HepG2 (cell line): ENCODE data around the gene BEX1. TPM values are rescaled to one million over a fixed set of nuclear protein-coding genes. Genes with fewer than 3 reads are reported as not detected.

Experiments
- CREM ChIP-seq, 2 experiments: sonication (generic) in 1 of 2; formaldehyde crosslinking in 1 of 2; IDR thresholded peaks; 2 replicates each; pipeline versions ENCODE4 v1.4.0 to v1.6.1; 2016 to 2020; ENCODE audit warnings: antibody characterized with exemption in 1 of 2, mild to moderate bottlenecking in 1 of 2, missing genetic modification reagents in 1 of 2
- FOXA1 ChIP-seq, 2 experiments: fragments of 450-650 bp in 1 of 2; sonication (generic) in 1 of 2; formaldehyde crosslinking in 1 of 2; IDR thresholded peaks; 2 replicates each; pipeline versions ENCODE4 v1.4.0 to v1.6.1; 2016 to 2020; ENCODE audit warnings: missing genetic modification reagents in 1 of 2
- TCF7 ChIP-seq: sonication (generic); IDR thresholded peaks from 2 replicates; pipeline ENCODE4 v1.6.1; 2016; ENCODE audit warnings: antibody characterized with exemption, low read depth
- ZMYM4 ChIP-seq: sonication (generic); formaldehyde crosslinking; IDR thresholded peaks from 2 replicates; pipeline ENCODE4 v1.8.1; 2023; ENCODE audit warnings: mild to moderate bottlenecking, missing genetic modification reagents
- ZNF7 ChIP-seq: IDR thresholded peaks from 2 replicates; pipeline ENCODE4 v1.6.1; 2016; ENCODE audit warnings: missing biosample characterization, missing genetic modification reagents
- ZNF879 ChIP-seq: sonication (generic); formaldehyde crosslinking; IDR thresholded peaks from 2 replicates; pipeline ENCODE4 v1.8.1; 2023; ENCODE audit warnings: missing genetic modification reagents
- ZSCAN21 ChIP-seq: sonication (generic); formaldehyde crosslinking; IDR thresholded peaks from 2 replicates; pipeline ENCODE4 v1.8.0; 2022; ENCODE audit warnings: mild to moderate bottlenecking, missing genetic modification reagents, moderate library complexity, borderline replicate concordance
- polyA plus RNA-seq, 8 experiments: library from polyadenylated mRNA; depleted of rRNA in 3 of 8; stranded (reverse) in 7 of 8; unstranded in 1 of 8; fragments of >200 nt; fragmentation: Illumina TruSeq in 4 of 8; extraction: Trizol in 4 of 8; gene quantifications; 2 replicates each; pipeline versions ENCODE4 v1.2.1 to v1.2.3, GENCODE V29; 2011 to 2016; ENCODE audit warnings: low read depth in 4 of 8, missing spikeins in 1 of 8, mixed read lengths in 1 of 8; ENCODE audit not compliant: insufficient read depth in 1 of 8
- total RNA-seq, 5 experiments: library from RNA; depleted of rRNA; stranded (reverse); fragments of >200 nt; fragmentation: Illumina TruSeq; extraction: Trizol; gene quantifications; 2 replicates each; pipeline ENCODE4 v1.2.3, GENCODE V29; 2016; ENCODE audit warnings: low read depth in 1 of 5
- TF ChIP-seq, protein P1 (sequence below): sonication (generic); formaldehyde crosslinking; IDR thresholded peaks from 2 replicates; pipeline ENCODE4 v1.8.0; 2022; ENCODE audit warnings: mild to moderate bottlenecking, missing genetic modification reagents, moderate library complexity
- TF ChIP-seq, protein P2 (sequence below): IDR thresholded peaks from 2 replicates; pipeline ENCODE4 v1.4.0; 2020; ENCODE audit warnings: mild to moderate bottlenecking, missing genetic modification reagents
- TF ChIP-seq, protein P3 (sequence below): sonication (generic); formaldehyde crosslinking; IDR thresholded peaks from 2 replicates; pipeline ENCODE4 v1.5.1; 2020; ENCODE audit warnings: mild to moderate bottlenecking, moderate library complexity, missing genetic modification reagents
- TF ChIP-seq, protein P4 (sequence below): sonication (generic); formaldehyde crosslinking; IDR thresholded peaks from 2 replicates; pipeline ENCODE4 v1.5.0; 2020; ENCODE audit warnings: mild to moderate bottlenecking, missing genetic modification reagents
- TF ChIP-seq, protein P5 (sequence below): sonication (generic); formaldehyde crosslinking; IDR thresholded peaks from 2 replicates; pipeline ENCODE4 v1.9.0; 2022; ENCODE audit warnings: low read depth, missing genetic modification reagents
- TF ChIP-seq, protein P6 (sequence below): sonication (generic); formaldehyde crosslinking; conservative IDR thresholded peaks from 2 replicates; pipeline ENCODE4 v1.4.0; 2020; ENCODE audit warnings: mild to moderate bottlenecking, missing genetic modification reagents, moderate library complexity

Gene BEX1
- total and polyA plus RNA-seq, 2 of the 13 experiments (the other 11 are each of a cell fraction or from before 2014, with no cell fraction given): 29.4 to 69.4 TPM

DNA sequence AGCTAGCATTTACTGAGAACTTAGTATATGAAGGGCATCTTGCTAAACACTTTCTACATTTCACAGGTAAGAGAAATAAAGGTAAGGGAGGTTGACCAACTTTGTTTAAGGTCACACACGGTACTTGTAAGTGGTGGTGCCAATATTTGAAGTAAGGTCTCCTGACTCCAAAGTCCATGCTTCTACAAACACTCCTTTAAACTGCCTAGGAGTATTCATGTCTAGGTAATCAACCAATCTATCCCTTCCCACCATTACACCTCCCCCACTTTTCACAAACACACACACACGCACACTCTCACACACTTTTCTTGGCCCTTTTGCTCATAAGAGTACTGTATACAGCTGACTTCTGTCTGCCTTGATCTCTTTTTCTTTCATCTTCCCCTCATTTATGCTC lies 7.1 kb downstream of the BEX1 start (continued):
- TF ChIP-seq, protein P1, sequence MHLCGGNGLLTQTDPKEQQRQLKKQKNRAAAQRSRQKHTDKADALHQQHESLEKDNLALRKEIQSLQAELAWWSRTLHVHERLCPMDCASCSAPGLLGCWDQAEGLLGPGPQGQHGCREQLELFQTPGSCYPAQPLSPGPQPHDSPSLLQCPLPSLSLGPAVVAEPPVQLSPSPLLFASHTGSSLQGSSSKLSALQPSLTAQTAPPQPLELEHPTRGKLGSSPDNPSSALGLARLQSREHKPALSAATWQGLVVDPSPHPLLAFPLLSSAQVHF (CRISPR knock-in tag): no peak
- TF ChIP-seq, protein P2, sequence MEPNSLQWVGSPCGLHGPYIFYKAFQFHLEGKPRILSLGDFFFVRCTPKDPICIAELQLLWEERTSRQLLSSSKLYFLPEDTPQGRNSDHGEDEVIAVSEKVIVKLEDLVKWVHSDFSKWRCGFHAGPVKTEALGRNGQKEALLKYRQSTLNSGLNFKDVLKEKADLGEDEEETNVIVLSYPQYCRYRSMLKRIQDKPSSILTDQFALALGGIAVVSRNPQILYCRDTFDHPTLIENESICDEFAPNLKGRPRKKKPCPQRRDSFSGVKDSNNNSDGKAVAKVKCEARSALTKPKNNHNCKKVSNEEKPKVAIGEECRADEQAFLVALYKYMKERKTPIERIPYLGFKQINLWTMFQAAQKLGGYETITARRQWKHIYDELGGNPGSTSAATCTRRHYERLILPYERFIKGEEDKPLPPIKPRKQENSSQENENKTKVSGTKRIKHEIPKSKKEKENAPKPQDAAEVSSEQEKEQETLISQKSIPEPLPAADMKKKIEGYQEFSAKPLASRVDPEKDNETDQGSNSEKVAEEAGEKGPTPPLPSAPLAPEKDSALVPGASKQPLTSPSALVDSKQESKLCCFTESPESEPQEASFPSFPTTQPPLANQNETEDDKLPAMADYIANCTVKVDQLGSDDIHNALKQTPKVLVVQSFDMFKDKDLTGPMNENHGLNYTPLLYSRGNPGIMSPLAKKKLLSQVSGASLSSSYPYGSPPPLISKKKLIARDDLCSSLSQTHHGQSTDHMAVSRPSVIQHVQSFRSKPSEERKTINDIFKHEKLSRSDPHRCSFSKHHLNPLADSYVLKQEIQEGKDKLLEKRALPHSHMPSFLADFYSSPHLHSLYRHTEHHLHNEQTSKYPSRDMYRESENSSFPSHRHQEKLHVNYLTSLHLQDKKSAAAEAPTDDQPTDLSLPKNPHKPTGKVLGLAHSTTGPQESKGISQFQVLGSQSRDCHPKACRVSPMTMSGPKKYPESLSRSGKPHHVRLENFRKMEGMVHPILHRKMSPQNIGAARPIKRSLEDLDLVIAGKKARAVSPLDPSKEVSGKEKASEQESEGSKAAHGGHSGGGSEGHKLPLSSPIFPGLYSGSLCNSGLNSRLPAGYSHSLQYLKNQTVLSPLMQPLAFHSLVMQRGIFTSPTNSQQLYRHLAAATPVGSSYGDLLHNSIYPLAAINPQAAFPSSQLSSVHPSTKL (CRISPR knock-in tag): peak; percentile 81
- TF ChIP-seq ZMYM4 (CRISPR knock-in tag) (peak; percentile 62), ZNF7 (peak; percentile 92), TCF7 (peak; percentile 45; the same call in 1 of the 2 replicates), CREM (IDR thresholded peaks at IDR 0.05) (0 out of 2 replicates have a peak, but pooled peaks have one; percentile 16), CREM (CRISPR knock-in tag; IDR thresholded peaks at IDR 0.05) (no peak), ZNF879 (CRISPR knock-in tag) (no peak), ZSCAN21 (no peak), FOXA1 (IDR thresholded peaks at IDR 0.05) (no peak), FOXA1 (CRISPR knock-in tag; IDR thresholded peaks at IDR 0.05) (peak; percentile 15; the same call in 1 of the 2 replicates)
- TF ChIP-seq, protein P3, sequence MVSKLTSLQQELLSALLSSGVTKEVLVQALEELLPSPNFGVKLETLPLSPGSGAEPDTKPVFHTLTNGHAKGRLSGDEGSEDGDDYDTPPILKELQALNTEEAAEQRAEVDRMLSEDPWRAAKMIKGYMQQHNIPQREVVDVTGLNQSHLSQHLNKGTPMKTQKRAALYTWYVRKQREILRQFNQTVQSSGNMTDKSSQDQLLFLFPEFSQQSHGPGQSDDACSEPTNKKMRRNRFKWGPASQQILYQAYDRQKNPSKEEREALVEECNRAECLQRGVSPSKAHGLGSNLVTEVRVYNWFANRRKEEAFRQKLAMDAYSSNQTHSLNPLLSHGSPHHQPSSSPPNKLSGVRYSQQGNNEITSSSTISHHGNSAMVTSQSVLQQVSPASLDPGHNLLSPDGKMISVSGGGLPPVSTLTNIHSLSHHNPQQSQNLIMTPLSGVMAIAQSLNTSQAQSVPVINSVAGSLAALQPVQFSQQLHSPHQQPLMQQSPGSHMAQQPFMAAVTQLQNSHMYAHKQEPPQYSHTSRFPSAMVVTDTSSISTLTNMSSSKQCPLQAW: no peak
- TF ChIP-seq, protein P4, sequence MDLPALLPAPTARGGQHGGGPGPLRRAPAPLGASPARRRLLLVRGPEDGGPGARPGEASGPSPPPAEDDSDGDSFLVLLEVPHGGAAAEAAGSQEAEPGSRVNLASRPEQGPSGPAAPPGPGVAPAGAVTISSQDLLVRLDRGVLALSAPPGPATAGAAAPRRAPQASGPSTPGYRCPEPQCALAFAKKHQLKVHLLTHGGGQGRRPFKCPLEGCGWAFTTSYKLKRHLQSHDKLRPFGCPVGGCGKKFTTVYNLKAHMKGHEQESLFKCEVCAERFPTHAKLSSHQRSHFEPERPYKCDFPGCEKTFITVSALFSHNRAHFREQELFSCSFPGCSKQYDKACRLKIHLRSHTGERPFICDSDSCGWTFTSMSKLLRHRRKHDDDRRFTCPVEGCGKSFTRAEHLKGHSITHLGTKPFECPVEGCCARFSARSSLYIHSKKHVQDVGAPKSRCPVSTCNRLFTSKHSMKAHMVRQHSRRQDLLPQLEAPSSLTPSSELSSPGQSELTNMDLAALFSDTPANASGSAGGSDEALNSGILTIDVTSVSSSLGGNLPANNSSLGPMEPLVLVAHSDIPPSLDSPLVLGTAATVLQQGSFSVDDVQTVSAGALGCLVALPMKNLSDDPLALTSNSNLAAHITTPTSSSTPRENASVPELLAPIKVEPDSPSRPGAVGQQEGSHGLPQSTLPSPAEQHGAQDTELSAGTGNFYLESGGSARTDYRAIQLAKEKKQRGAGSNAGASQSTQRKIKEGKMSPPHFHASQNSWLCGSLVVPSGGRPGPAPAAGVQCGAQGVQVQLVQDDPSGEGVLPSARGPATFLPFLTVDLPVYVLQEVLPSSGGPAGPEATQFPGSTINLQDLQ (CRISPR knock-in tag): no peak
- TF ChIP-seq, protein P5, sequence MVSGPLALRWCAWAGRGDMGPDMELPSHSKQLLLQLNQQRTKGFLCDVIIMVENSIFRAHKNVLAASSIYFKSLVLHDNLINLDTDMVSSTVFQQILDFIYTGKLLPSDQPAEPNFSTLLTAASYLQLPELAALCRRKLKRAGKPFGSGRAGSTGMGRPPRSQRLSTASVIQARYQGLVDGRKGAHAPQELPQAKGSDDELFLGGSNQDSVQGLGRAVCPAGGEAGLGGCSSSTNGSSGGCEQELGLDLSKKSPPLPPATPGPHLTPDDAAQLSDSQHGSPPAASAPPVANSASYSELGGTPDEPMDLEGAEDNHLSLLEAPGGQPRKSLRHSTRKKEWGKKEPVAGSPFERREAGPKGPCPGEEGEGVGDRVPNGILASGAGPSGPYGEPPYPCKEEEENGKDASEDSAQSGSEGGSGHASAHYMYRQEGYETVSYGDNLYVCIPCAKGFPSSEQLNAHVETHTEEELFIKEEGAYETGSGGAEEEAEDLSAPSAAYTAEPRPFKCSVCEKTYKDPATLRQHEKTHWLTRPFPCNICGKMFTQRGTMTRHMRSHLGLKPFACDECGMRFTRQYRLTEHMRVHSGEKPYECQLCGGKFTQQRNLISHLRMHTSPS (CRISPR knock-in tag): no peak
- TF ChIP-seq, protein P6, sequence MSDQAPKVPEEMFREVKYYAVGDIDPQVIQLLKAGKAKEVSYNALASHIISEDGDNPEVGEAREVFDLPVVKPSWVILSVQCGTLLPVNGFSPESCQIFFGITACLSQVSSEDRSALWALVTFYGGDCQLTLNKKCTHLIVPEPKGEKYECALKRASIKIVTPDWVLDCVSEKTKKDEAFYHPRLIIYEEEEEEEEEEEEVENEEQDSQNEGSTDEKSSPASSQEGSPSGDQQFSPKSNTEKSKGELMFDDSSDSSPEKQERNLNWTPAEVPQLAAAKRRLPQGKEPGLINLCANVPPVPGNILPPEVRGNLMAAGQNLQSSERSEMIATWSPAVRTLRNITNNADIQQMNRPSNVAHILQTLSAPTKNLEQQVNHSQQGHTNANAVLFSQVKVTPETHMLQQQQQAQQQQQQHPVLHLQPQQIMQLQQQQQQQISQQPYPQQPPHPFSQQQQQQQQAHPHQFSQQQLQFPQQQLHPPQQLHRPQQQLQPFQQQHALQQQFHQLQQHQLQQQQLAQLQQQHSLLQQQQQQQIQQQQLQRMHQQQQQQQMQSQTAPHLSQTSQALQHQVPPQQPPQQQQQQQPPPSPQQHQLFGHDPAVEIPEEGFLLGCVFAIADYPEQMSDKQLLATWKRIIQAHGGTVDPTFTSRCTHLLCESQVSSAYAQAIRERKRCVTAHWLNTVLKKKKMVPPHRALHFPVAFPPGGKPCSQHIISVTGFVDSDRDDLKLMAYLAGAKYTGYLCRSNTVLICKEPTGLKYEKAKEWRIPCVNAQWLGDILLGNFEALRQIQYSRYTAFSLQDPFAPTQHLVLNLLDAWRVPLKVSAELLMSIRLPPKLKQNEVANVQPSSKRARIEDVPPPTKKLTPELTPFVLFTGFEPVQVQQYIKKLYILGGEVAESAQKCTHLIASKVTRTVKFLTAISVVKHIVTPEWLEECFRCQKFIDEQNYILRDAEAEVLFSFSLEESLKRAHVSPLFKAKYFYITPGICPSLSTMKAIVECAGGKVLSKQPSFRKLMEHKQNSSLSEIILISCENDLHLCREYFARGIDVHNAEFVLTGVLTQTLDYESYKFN (CRISPR knock-in tag): peak; percentile 49
